Breast epithelium (tissue), 4 donors: Measurements from ENCODE around the gene RBM22. TPM values are rescaled to one million over a fixed set of nuclear protein-coding genes. Genes with fewer than 3 reads are reported as not detected.

Source experiments
- DNase-seq, 2 donors: peaks; one replicate each; pipeline ENCODE4 v3.0.0-alpha.2; 2019; ENCODE audit warnings: low spot score in 2 of 2
- H3K27ac ChIP-seq, 2 donors: fragments of 200-600 bp; sonication (generic) in 1 of 2; one replicate each; pipeline ENCODE4 v1.5.1; 2016 to 2019; ENCODE audit warnings: mild to moderate bottlenecking in 1 of 2
- H3K27me3 ChIP-seq, 2 donors: fragments of 200-600 bp; sonication (generic) in 1 of 2; one replicate each; pipeline versions ENCODE4 v1.5.1 to v1.6.0; 2017 to 2019; ENCODE audit warnings: control low read depth in 1 of 2, mild to moderate bottlenecking in 1 of 2
- H3K36me3 ChIP-seq: fragments of 200-600 bp; one replicate; pipeline ENCODE4 v1.5.1; 2019
- H3K4me1 ChIP-seq, 2 donors: fragments of 200-600 bp; sonication (generic); one replicate each; pipeline ENCODE4 v1.5.1; 2016 to 2019; ENCODE audit warnings: control low read depth in 1 of 2
- H3K4me3 ChIP-seq, 3 donors: fragments of 200-600 bp; sonication (generic); 1 replicate in 2 of 3; 2 replicates in 1 of 3; pipeline ENCODE4 v1.5.1; 2016 to 2019; ENCODE audit warnings: mild to moderate bottlenecking in 3 of 3, moderate library complexity in 2 of 3
- H3K9me3 ChIP-seq, 2 donors: fragments of 200-600 bp; sonication (generic) in 1 of 2; one replicate each; pipeline ENCODE4 v1.5.1; 2016 to 2019; ENCODE audit warnings: control low read depth in 1 of 2
- CTCF ChIP-seq, 3 donors: fragments of 450-650 bp; IDR thresholded peaks; one replicate each; pipeline ENCODE4 v1.5.1; 2016 to 2017; ENCODE audit warnings: antibody characterized with exemption in 3 of 3, mild to moderate bottlenecking in 3 of 3, moderate library complexity in 3 of 3
- POLR2A ChIP-seq: fragments of 450-650 bp; IDR thresholded peaks from one replicate; pipeline ENCODE4 v1.6.1; 2016; ENCODE audit warnings: antibody characterized with exemption, mild to moderate bottlenecking, moderate library complexity
- POLR2AphosphoS5 ChIP-seq, 3 donors: sonication (generic); formaldehyde crosslinking; IDR thresholded peaks; one replicate each; pipeline ENCODE4 v1.6.1; 2017; ENCODE audit warnings: antibody characterized with exemption in 3 of 3
- intact Hi-C: fragments of 100-400 bp; cut with DNase I; formaldehyde crosslinking; loops from one replicate; pipeline ENCODE4 v1.15.1; 2023; ENCODE audit warnings: low total_unique reads
- total RNA-seq, 3 donors: library from RNA; depleted of rRNA; stranded (reverse); fragments of >200 nt; gene quantifications; one replicate each; pipeline ENCODE4 v1.1.0, GENCODE V29; 2016

RBM22 gene
- total RNA-seq, 3 donors from 2014 or later, result 40.5 to 57.8 (median 44.9) TPM

- peaks cover 0 to 9% of the 10 kb centered on the region in 2 donors for H3K4me1 ChIP-seq
- intact Hi-C loops, result no loop called here
- peak overlapping the region in 1 of 2 donors; percentile 54 for H3K27ac ChIP-seq
- no peak overlapping the region for H3K4me3 ChIP-seq
- no peaks in the 10 kb centered on the region for H3K27me3 ChIP-seq
- DNase-seq, result no peak
- no peaks in the 10 kb centered on the region for H3K9me3 ChIP-seq
- no peaks in the 10 kb centered on the region for H3K36me3 ChIP-seq
- TF ChIP-seq POLR2A (no peak), POLR2AphosphoS5 (IDR thresholded peaks at IDR 0.05) (no peak), CTCF (IDR thresholded peaks at IDR 0.05) (no peak)
These were observed 52.4 kb downstream of the RBM22 start for GRCh38 chr5:150648294-150649107.

- H3K27me3 ChIP-seq, result no peaks in the 10 kb centered on the region
- H3K27ac ChIP-seq, result peak overlapping the region in 1 of 2 donors; percentile 54
- no peaks in the 10 kb centered on the region for H3K9me3 ChIP-seq
- TF ChIP-seq POLR2A (no peak), CTCF (IDR thresholded peaks at IDR 0.05) (no peak), POLR2AphosphoS5 (IDR thresholded peaks at IDR 0.05) (no peak)
- H3K4me3 ChIP-seq, result peak overlapping the region in 1 of 3 donors; percentile 11
- no peak for DNase-seq
- no peaks in the 10 kb centered on the region for H3K36me3 ChIP-seq
- intact Hi-C loops, result no loop called here
- peaks cover 6 to 16% of the 10 kb centered on the region in 2 donors for H3K4me1 ChIP-seq
These were observed 53.3 kb downstream of the RBM22 start for GRCh38 chr5:150647275-150648251.

- TF ChIP-seq POLR2AphosphoS5 (IDR thresholded peaks at IDR 0.05) (peak in 1 of 3 donors; percentile 26), POLR2A (no peak)
- Histone ChIP-seq H3K27me3 (no peaks in the 10 kb centered on the region), H3K4me3 (no peak overlapping the region), H3K9me3 (no peaks in the 10 kb centered on the region), H3K36me3 (no peaks in the 10 kb centered on the region), H3K4me1 (peaks cover 21 to 33% of the 10 kb centered on the region in 2 donors), H3K27ac (peak overlapping the region; percentile 34 to 81)
- intact Hi-C loops, result no loop called here
- peak in 1 of 2 donors; percentile 61 for DNase-seq
These were observed 55.7 kb downstream of the RBM22 start for GRCh38 chr5:150645070-150645700.

- TF ChIP-seq POLR2A (no peak), CTCF (IDR thresholded peaks at IDR 0.05) (no peak), POLR2AphosphoS5 (IDR thresholded peaks at IDR 0.05) (no peak)
- intact Hi-C loops, result no loop called here
- Histone ChIP-seq H3K9me3 (no peaks in the 10 kb centered on the region), H3K36me3 (no peaks in the 10 kb centered on the region), H3K27me3 (no peaks in the 10 kb centered on the region), H3K4me1 (peaks cover 21 to 38% of the 10 kb centered on the region in 2 donors), H3K27ac (peak overlapping the region; percentile 34 to 81), H3K4me3 (no peak overlapping the region)
- DNase-seq, result no peak
These were observed 56.3 kb downstream of the RBM22 start for GRCh38 chr5:150644514-150644913.

- intact Hi-C loops, result no loop called here
- no peaks in the 10 kb centered on the region for H3K36me3 ChIP-seq
- H3K27ac ChIP-seq, result peak overlapping the region; percentile 81 to 97
- peaks cover 21 to 38% of the 10 kb centered on the region in 2 donors for H3K4me1 ChIP-seq
- H3K4me3 ChIP-seq, result no peak overlapping the region
- H3K27me3 ChIP-seq, result no peaks in the 10 kb centered on the region
- DNase-seq, result no peak
- TF ChIP-seq CTCF (IDR thresholded peaks at IDR 0.05) (no peak), POLR2A (no peak), POLR2AphosphoS5 (IDR thresholded peaks at IDR 0.05) (no peak)
- no peaks in the 10 kb centered on the region for H3K9me3 ChIP-seq
These were observed 56.8 kb downstream of the RBM22 start for GRCh38 chr5:150644058-150644457.
